GM23338 (cell line): ENCODE measurements around the gene TNS1. TPM values are rescaled to one million over a fixed set of nuclear protein-coding genes. Genes with fewer than 3 reads are reported as not detected.

Experiments
- ATAC-seq: fragments of 200-7000 bp; cut with Tn5 transposase; 3 replicates; pipeline ENCODE4 v1.9.1; 2020
- DNase-seq: peaks from one replicate; pipeline ENCODE4 v3.0.0-alpha.2; 2015; ENCODE audit warnings: low spot score
- H2AFZ ChIP-seq: fragments of 200-600 bp; sonication (generic); 2 replicates; pipeline ENCODE4 v1.8.0; 2016; ENCODE audit warnings: antibody characterized with exemption, mild to moderate bottlenecking, moderate library complexity
- H3F3A ChIP-seq: fragments of 200-600 bp; sonication (generic); replicated peaks from 2 replicates; pipeline ENCODE4 v1.8.0; 2017; ENCODE audit warnings: antibody characterized with exemption, mixed run types, low read depth
- H3K27ac ChIP-seq: fragments of 200-600 bp; sonication (generic); 2 replicates; pipeline ENCODE4 v1.6.1; 2016; ENCODE audit warnings: low read depth
- H3K27me3 ChIP-seq: fragments of 200-600 bp; sonication (generic); 2 replicates; pipeline ENCODE4 v1.8.0; 2016; ENCODE audit warnings: mild to moderate bottlenecking, mixed run types, moderate library complexity; ENCODE audit not compliant: insufficient read depth
- H3K36me3 ChIP-seq: fragments of 200-600 bp; sonication (generic); 2 replicates; pipeline ENCODE4 v1.8.0; 2016; ENCODE audit warnings: mild to moderate bottlenecking; ENCODE audit not compliant: insufficient read depth
- H3K4me1 ChIP-seq: fragments of 200-600 bp; sonication (generic); 2 replicates; pipeline ENCODE4 v1.8.0; 2016; ENCODE audit warnings: mild to moderate bottlenecking, moderate library complexity; ENCODE audit not compliant: insufficient read depth
- H3K4me2 ChIP-seq: fragments of 200-600 bp; sonication (generic); 2 replicates; pipeline ENCODE4 v1.7.1; 2017; ENCODE audit warnings: mixed run types
- H3K4me3 ChIP-seq: fragments of 200-600 bp; sonication (generic); 2 replicates; pipeline ENCODE4 v1.6.1; 2016; ENCODE audit warnings: mixed run types
- H3K79me2 ChIP-seq: fragments of 200-600 bp; sonication (generic); replicated peaks from 2 replicates; pipeline ENCODE4 v1.8.0; 2017; ENCODE audit warnings: mild to moderate bottlenecking; ENCODE audit not compliant: insufficient read depth
- H3K9me2 ChIP-seq: fragments of 200-600 bp; sonication (generic); 2 replicates; pipeline ENCODE4 v1.8.0; 2017; ENCODE audit not compliant: insufficient read depth
- H4K20me1 ChIP-seq: fragments of 200-600 bp; sonication (generic); replicated peaks from 2 replicates; pipeline ENCODE4 v1.8.0; 2017; ENCODE audit warnings: mild to moderate bottlenecking; ENCODE audit not compliant: insufficient read depth
- H3K27ac Mint-ChIP-seq: 2 replicates; pipeline ENCODE4 v1.8.0; 2020; ENCODE audit warnings: inconsistent platforms, mild to moderate bottlenecking, moderate library complexity, mixed read lengths
- H3K27me3 Mint-ChIP-seq: 3 replicates; pipeline ENCODE4 v1.8.0; 2022; ENCODE audit warnings: low read depth, mild to moderate bottlenecking, moderate library complexity, mixed read lengths, inconsistent platforms; ENCODE audit not compliant: insufficient read depth, poor library complexity
- H3K36me3 Mint-ChIP-seq: 3 replicates; pipeline ENCODE4 v1.8.0; 2021; ENCODE audit warnings: low read depth, mild to moderate bottlenecking, inconsistent platforms, moderate library complexity, mixed read lengths
- H3K4me1 Mint-ChIP-seq: 3 replicates; pipeline ENCODE4 v1.8.0; 2020; ENCODE audit warnings: mild to moderate bottlenecking, inconsistent platforms, mixed read lengths
- H3K4me3 Mint-ChIP-seq: 3 replicates; pipeline ENCODE4 v1.8.0; 2021; ENCODE audit warnings: moderate library complexity, mild to moderate bottlenecking, inconsistent platforms, mixed read lengths
- H3K9me3 Mint-ChIP-seq: 3 replicates; pipeline ENCODE4 v1.8.0; 2020; ENCODE audit warnings: moderate library complexity, mild to moderate bottlenecking, inconsistent platforms, mixed read lengths
- CREB1 ChIP-seq: fragments of 250-450 bp; sonication (Bioruptor Pico); IDR thresholded peaks from 2 replicates; pipeline ENCODE4 v1.5.0; 2020; ENCODE audit warnings: low read depth, mild to moderate bottlenecking, moderate library complexity
- JUNB ChIP-seq: IDR thresholded peaks from one replicate; pipeline ENCODE4 v1.6.1; 2016; ENCODE audit warnings: antibody characterized with exemption; ENCODE audit not compliant: unreplicated experiment
- NANOG ChIP-seq: IDR thresholded peaks from 2 replicates; pipeline ENCODE4 v1.6.1; 2016; ENCODE audit warnings: antibody characterized with exemption, borderline replicate concordance
- polyA plus RNA-seq: library from polyadenylated mRNA; unstranded; fragments of >200 nt; fragmentation: Nextera tagmentation; extraction: Ambion mirVana; gene quantifications from 2 replicates; pipeline ENCODE4 v1.2.1, GENCODE V29; 2016
- total RNA-seq: library from RNA; depleted of rRNA; stranded (reverse); fragments of >200 nt; shearing (Covaris generic); gene quantifications from 2 replicates; pipeline ENCODE4 v1.2.3, GENCODE V29; 2014
- TF ChIP-seq, protein P1 (sequence below), 2 experiments: fragments of 200-600 bp in 1 of 2; sonication (generic) in 1 of 2; conservative IDR thresholded peaks; 2 replicates each; pipeline versions ENCODE4 v1.5.1 to v1.6.1; 2016 to 2017; ENCODE audit warnings: antibody characterized with exemption in 2 of 2, low read depth in 2 of 2, mild to moderate bottlenecking in 2 of 2, moderate library complexity in 1 of 2
- TF ChIP-seq, protein P2 (sequence below): fragments of 250-450 bp; sonication (Bioruptor Pico); IDR thresholded peaks from 2 replicates; pipeline ENCODE4 v1.5.0; 2020; ENCODE audit warnings: mild to moderate bottlenecking, moderate library complexity
- TF ChIP-seq, protein P3 (sequence below): IDR thresholded peaks from one replicate; pipeline ENCODE4 v1.6.1; 2018; ENCODE audit warnings: antibody characterized with exemption; ENCODE audit not compliant: unreplicated experiment

TNS1 gene
- total and polyA plus RNA-seq, 2 experiments from 2014 or later = 2.0 to 7.4 TPM

DNA sequence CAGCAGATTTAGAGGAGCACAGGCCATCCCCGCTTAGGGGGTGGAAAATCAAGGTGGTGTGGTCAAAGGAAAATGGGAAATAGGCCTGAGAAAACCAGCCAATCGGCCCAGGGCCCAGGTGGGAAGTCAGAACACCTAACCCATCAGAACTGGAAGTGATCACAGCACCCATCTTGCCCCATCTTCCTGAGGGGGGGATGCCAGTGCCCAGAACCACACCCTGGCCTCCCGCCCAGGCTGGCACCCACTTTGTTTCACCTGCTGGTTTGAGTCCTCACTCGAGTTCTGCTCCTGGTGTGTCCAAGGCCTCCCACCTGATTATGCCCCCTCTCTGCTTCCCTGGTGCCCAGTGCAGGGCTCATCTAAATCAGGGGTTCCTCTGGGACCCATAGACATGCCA, 174.5 kb downstream of the TNS1 start:
- Histone ChIP-seq H3K27me3 (no peaks in the 10 kb centered on the region), H4K20me1 (no peaks in the 10 kb centered on the region), H3K4me2 (no peak overlapping the region), H2AFZ (no peak overlapping the region), H3K4me1 (no peaks in the 10 kb centered on the region), H3K4me3 (no peak overlapping the region), H3K79me2 (no peaks in the 10 kb centered on the region), H3K27ac (no peak overlapping the region), H3K9me2 (no peaks in the 10 kb centered on the region), H3F3A (no peaks in the 10 kb centered on the region), H3K36me3 (no peaks in the 10 kb centered on the region)
- ATAC-seq (no peak), DNase-seq (no peak)
- Mint-ChIP-seq H3K4me1 (peaks cover 13% of the 10 kb centered on the region; the same call in 2 of the 3 replicates), H3K27me3 (peaks cover 3% of the 10 kb centered on the region), H3K27ac (no peak overlapping the region), H3K4me3 (no peak overlapping the region; the same call in 2 of the 3 replicates), H3K36me3 (no peaks in the 10 kb centered on the region), H3K9me3 (no peaks in the 10 kb centered on the region)
- TF ChIP-seq, protein P1, sequence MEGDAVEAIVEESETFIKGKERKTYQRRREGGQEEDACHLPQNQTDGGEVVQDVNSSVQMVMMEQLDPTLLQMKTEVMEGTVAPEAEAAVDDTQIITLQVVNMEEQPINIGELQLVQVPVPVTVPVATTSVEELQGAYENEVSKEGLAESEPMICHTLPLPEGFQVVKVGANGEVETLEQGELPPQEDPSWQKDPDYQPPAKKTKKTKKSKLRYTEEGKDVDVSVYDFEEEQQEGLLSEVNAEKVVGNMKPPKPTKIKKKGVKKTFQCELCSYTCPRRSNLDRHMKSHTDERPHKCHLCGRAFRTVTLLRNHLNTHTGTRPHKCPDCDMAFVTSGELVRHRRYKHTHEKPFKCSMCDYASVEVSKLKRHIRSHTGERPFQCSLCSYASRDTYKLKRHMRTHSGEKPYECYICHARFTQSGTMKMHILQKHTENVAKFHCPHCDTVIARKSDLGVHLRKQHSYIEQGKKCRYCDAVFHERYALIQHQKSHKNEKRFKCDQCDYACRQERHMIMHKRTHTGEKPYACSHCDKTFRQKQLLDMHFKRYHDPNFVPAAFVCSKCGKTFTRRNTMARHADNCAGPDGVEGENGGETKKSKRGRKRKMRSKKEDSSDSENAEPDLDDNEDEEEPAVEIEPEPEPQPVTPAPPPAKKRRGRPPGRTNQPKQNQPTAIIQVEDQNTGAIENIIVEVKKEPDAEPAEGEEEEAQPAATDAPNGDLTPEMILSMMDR (conservative IDR thresholded peaks at IDR 0.05; ENCODE audit: low read depth in 2 of 2) = no peak

DNA sequence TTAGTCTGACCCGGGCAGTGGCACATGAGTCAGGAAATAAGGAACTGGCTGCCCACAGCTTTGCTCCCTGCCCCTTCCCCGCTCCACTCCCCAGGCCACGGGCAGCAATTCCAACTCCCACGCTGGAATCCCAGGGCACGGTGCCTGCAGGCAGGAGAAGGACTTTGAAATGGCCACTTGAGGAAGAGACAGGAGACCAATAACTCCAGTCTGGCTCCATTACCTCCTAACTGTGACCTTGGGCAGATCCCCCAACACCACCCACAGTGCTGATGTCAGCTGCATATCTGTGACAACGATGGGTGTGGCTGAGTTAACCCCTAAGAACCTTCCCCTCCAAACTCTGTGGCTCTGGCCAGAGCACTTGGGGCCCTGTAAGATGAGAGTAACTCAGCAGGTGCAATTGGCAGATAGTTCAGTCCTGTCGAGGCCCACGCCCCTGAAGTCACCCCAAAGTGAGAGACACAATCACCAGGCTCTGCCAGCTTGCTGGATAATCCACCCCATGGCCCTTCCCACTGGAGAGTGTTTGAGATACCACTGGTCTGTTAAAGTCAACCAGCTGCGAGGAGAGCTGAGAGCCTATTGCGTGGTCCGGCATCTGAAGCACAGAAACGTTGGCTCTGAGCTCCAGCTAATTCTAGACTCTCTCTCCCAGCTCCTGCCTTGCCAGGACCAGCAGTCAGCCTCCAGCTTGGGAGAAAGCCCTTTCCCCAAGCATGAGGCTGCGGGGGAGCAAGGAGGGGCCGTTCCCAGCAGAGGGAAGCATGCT, 175.2 kb downstream of the TNS1 start:
- Histone ChIP-seq H3K4me3 (no peak overlapping the region), H2AFZ (no peak overlapping the region), H3K4me1 (no peaks in the 10 kb centered on the region), H3K79me2 (no peaks in the 10 kb centered on the region), H3K27me3 (no peaks in the 10 kb centered on the region), H3K9me2 (no peaks in the 10 kb centered on the region), H4K20me1 (no peaks in the 10 kb centered on the region), H3K4me2 (no peak overlapping the region), H3F3A (no peaks in the 10 kb centered on the region), H3K27ac (no peak overlapping the region), H3K36me3 (no peaks in the 10 kb centered on the region)
- Mint-ChIP-seq H3K36me3 (no peaks in the 10 kb centered on the region), H3K4me3 (no peak overlapping the region), H3K4me1 (peaks cover 13% of the 10 kb centered on the region; the same call in 2 of the 3 replicates), H3K27ac (no peak overlapping the region), H3K27me3 (peaks cover 3% of the 10 kb centered on the region), H3K9me3 (no peaks in the 10 kb centered on the region)
- ATAC-seq (peak; percentile 13; the same call in 1 of the 3 replicates), DNase-seq (no peak)
- no peak for TF ChIP-seq JUNB
- TF ChIP-seq, protein P2, sequence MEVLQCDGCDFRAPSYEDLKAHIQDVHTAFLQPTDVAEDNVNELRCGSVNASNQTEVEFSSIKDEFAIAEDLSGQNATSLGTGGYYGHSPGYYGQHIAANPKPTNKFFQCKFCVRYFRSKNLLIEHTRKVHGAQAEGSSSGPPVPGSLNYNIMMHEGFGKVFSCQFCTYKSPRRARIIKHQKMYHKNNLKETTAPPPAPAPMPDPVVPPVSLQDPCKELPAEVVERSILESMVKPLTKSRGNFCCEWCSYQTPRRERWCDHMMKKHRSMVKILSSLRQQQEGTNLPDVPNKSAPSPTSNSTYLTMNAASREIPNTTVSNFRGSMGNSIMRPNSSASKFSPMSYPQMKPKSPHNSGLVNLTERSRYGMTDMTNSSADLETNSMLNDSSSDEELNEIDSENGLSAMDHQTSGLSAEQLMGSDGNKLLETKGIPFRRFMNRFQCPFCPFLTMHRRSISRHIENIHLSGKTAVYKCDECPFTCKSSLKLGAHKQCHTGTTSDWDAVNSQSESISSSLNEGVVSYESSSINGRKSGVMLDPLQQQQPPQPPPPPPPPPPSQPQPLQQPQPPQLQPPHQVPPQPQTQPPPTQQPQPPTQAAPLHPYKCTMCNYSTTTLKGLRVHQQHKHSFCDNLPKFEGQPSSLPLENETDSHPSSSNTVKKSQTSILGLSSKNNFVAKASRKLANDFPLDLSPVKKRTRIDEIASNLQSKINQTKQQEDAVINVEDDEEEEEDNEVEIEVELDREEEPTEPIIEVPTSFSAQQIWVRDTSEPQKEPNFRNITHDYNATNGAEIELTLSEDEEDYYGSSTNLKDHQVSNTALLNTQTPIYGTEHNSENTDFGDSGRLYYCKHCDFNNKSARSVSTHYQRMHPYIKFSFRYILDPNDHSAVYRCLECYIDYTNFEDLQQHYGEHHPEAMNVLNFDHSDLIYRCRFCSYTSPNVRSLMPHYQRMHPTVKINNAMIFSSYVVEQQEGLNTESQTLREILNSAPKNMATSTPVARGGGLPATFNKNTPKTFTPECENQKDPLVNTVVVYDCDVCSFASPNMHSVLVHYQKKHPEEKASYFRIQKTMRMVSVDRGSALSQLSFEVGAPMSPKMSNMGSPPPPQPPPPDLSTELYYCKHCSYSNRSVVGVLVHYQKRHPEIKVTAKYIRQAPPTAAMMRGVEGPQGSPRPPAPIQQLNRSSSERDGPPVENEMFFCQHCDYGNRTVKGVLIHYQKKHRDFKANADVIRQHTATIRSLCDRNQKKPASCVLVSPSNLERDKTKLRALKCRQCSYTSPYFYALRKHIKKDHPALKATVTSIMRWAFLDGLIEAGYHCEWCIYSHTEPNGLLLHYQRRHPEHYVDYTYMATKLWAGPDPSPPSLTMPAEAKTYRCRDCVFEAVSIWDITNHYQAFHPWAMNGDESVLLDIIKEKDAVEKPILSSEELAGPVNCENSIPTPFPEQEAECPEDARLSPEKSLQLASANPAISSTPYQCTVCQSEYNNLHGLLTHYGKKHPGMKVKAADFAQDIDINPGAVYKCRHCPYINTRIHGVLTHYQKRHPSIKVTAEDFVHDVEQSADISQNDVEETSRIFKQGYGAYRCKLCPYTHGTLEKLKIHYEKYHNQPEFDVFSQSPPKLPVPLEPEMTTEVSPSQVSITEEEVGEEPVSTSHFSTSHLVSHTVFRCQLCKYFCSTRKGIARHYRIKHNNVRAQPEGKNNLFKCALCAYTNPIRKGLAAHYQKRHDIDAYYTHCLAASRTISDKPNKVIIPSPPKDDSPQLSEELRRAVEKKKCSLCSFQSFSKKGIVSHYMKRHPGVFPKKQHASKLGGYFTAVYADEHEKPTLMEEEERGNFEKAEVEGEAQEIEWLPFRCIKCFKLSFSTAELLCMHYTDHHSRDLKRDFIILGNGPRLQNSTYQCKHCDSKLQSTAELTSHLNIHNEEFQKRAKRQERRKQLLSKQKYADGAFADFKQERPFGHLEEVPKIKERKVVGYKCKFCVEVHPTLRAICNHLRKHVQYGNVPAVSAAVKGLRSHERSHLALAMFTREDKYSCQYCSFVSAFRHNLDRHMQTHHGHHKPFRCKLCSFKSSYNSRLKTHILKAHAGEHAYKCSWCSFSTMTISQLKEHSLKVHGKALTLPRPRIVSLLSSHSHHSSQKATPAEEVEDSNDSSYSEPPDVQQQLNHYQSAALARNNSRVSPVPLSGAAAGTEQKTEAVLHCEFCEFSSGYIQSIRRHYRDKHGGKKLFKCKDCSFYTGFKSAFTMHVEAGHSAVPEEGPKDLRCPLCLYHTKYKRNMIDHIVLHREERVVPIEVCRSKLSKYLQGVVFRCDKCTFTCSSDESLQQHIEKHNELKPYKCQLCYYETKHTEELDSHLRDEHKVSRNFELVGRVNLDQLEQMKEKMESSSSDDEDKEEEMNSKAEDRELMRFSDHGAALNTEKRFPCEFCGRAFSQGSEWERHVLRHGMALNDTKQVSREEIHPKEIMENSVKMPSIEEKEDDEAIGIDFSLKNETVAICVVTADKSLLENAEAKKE = no peak
- TF ChIP-seq, protein P3, sequence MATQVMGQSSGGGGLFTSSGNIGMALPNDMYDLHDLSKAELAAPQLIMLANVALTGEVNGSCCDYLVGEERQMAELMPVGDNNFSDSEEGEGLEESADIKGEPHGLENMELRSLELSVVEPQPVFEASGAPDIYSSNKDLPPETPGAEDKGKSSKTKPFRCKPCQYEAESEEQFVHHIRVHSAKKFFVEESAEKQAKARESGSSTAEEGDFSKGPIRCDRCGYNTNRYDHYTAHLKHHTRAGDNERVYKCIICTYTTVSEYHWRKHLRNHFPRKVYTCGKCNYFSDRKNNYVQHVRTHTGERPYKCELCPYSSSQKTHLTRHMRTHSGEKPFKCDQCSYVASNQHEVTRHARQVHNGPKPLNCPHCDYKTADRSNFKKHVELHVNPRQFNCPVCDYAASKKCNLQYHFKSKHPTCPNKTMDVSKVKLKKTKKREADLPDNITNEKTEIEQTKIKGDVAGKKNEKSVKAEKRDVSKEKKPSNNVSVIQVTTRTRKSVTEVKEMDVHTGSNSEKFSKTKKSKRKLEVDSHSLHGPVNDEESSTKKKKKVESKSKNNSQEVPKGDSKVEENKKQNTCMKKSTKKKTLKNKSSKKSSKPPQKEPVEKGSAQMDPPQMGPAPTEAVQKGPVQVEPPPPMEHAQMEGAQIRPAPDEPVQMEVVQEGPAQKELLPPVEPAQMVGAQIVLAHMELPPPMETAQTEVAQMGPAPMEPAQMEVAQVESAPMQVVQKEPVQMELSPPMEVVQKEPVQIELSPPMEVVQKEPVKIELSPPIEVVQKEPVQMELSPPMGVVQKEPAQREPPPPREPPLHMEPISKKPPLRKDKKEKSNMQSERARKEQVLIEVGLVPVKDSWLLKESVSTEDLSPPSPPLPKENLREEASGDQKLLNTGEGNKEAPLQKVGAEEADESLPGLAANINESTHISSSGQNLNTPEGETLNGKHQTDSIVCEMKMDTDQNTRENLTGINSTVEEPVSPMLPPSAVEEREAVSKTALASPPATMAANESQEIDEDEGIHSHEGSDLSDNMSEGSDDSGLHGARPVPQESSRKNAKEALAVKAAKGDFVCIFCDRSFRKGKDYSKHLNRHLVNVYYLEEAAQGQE = no peak
- no peak for TF ChIP-seq CREB1
- no peak for TF ChIP-seq NANOG
